Uterus (tissue), 4 donors: ENCODE data around the gene PREB. TPM values are rescaled to one million over a fixed set of nuclear protein-coding genes. Genes with fewer than 3 reads are reported as not detected.

Experiments used
- DNase-seq, 2 donors: peaks; one replicate each; pipeline ENCODE4 v3.0.0-alpha.2; 2019 to 2020
- H3K27ac ChIP-seq, 2 donors: fragments of 200-600 bp; sonication (generic); 1 replicate in 1 of 2; 2 replicates in 1 of 2; pipeline ENCODE4 v1.5.1; 2016 to 2018
- H3K27me3 ChIP-seq, 2 donors: fragments of 200-600 bp; sonication (generic); one replicate each; pipeline ENCODE4 v1.5.1; 2018 to 2019; ENCODE audit warnings: control low read depth in 1 of 2
- H3K36me3 ChIP-seq, 2 donors: fragments of 200-600 bp; sonication (generic); one replicate each; pipeline ENCODE4 v1.5.1; 2019; ENCODE audit warnings: control low read depth in 1 of 2
- H3K4me1 ChIP-seq, 2 donors: fragments of 200-600 bp; sonication (generic); one replicate each; pipeline ENCODE4 v1.5.1; 2018 to 2019; ENCODE audit warnings: control low read depth in 1 of 2
- H3K4me3 ChIP-seq, 2 donors: fragments of 200-600 bp; sonication (generic); 1 replicate in 1 of 2; 2 replicates in 1 of 2; pipeline ENCODE4 v1.5.1; 2018 to 2019; ENCODE audit warnings: mild to moderate bottlenecking in 1 of 2
- H3K9me3 ChIP-seq, 2 donors: fragments of 200-600 bp; sonication (generic); one replicate each; pipeline ENCODE4 v1.5.1; 2019; ENCODE audit warnings: control low read depth in 1 of 2
- POLR2A ChIP-seq, 2 donors: fragments of 450-650 bp; IDR thresholded peaks; one replicate each; pipeline ENCODE4 v1.6.1; 2016; ENCODE audit warnings: antibody characterized with exemption in 2 of 2, mild to moderate bottlenecking in 1 of 2, moderate library complexity in 1 of 2
- intact Hi-C: fragments of 100-400 bp; cut with DNase I; formaldehyde crosslinking; loops from one replicate; pipeline ENCODE4 v1.15.1; 2023; ENCODE audit warnings: low total_unique reads
- total RNA-seq, 4 donors: library from RNA; depleted of rRNA in 3 of 4; stranded (reverse); fragments of >200 nt in 3 of 4; gene quantifications; one replicate each; pipeline versions ENCODE4 v1.1.0 to v1.2.4, GENCODE V29; 2014 to 2023
- TF ChIP-seq, protein P1 (sequence below), 4 experiments: fragments of 200-600 bp in 2 of 4; fragments of 450-650 bp in 2 of 4; sonication (generic) in 2 of 4; IDR thresholded peaks; one replicate each; pipeline ENCODE4 v1.5.1; 2016 to 2019; ENCODE audit warnings: antibody characterized with exemption in 4 of 4, mild to moderate bottlenecking in 2 of 4, moderate library complexity in 1 of 4
- donor health status: DM: yes; HTN: yes; CAD: no.

Gene PREB
- 10 to 100 TPM; 37.7 to 91.0 (median 62.9) TPM for total RNA-seq

GRCh38 chr2:27133905-27134780 is at the start of gene PREB:
Gene PREB (minus strand): TSS chr2:27134636. CDS start chr2:27134421, 215 bp downstream.
- H3K4me3 ChIP-seq = peak within 1 kb of the TSS; percentile 83 to 99
- H3K27me3 ChIP-seq = no peaks in the 10 kb centered on the region
- intact Hi-C loops = loop anchor here (10.0 kb wide), 1 partner anchor 61 kb away; no protein-coding TSS in a partner anchor
- peak; percentile 95 to 98 for DNase-seq
- TF ChIP-seq, protein P1, sequence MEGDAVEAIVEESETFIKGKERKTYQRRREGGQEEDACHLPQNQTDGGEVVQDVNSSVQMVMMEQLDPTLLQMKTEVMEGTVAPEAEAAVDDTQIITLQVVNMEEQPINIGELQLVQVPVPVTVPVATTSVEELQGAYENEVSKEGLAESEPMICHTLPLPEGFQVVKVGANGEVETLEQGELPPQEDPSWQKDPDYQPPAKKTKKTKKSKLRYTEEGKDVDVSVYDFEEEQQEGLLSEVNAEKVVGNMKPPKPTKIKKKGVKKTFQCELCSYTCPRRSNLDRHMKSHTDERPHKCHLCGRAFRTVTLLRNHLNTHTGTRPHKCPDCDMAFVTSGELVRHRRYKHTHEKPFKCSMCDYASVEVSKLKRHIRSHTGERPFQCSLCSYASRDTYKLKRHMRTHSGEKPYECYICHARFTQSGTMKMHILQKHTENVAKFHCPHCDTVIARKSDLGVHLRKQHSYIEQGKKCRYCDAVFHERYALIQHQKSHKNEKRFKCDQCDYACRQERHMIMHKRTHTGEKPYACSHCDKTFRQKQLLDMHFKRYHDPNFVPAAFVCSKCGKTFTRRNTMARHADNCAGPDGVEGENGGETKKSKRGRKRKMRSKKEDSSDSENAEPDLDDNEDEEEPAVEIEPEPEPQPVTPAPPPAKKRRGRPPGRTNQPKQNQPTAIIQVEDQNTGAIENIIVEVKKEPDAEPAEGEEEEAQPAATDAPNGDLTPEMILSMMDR (IDR thresholded peaks at IDR 0.05) = peak; percentile 41 to 68 (median 42)
- peak; percentile 86 to 98 for TF ChIP-seq POLR2A (IDR thresholded peaks at IDR 0.05)
- peak within 1 kb of the TSS; percentile 89 to 96 for H3K27ac ChIP-seq
- H3K9me3 ChIP-seq = no peaks in the 10 kb centered on the region
- H3K4me1 ChIP-seq = peaks cover 0 to 12% of the 10 kb centered on the region in 2 donors
- H3K36me3 ChIP-seq = no peaks in the 10 kb centered on the region

GRCh38 chr2:27184115-27184514 is 49.7 kb upstream of the PREB start:
- Histone ChIP-seq H3K27me3 (no peaks in the 10 kb centered on the region), H3K27ac (peak overlapping the region; percentile 90 to 94), H3K36me3 (no peaks in the 10 kb centered on the region), H3K4me3 (no peak overlapping the region), H3K4me1 (peaks cover 0 to 7% of the 10 kb centered on the region in 2 donors), H3K9me3 (no peaks in the 10 kb centered on the region)
- peak; percentile 45 to 49 for DNase-seq
- intact Hi-C loops = no loop called here
- TF ChIP-seq POLR2A (IDR thresholded peaks at IDR 0.05) = no peak
- TF ChIP-seq, protein P1 (IDR thresholded peaks at IDR 0.05) = no peak

- Histone ChIP-seq H3K9me3 (no peaks in the 10 kb centered on the region), H3K27me3 (no peaks in the 10 kb centered on the region), H3K27ac (no peak overlapping the region), H3K36me3 (no peaks in the 10 kb centered on the region), H3K4me1 (peaks cover 0 to 7% of the 10 kb centered on the region in 2 donors), H3K4me3 (no peak overlapping the region)
- TF ChIP-seq, protein P1 (IDR thresholded peaks at IDR 0.05) = no peak
- TF ChIP-seq POLR2A (IDR thresholded peaks at IDR 0.05) = no peak
- no peak for DNase-seq
- intact Hi-C loops = no loop called here
Observed at GRCh38 chr2:27182346-27182745, 47.9 kb upstream of the PREB start.

DNA sequence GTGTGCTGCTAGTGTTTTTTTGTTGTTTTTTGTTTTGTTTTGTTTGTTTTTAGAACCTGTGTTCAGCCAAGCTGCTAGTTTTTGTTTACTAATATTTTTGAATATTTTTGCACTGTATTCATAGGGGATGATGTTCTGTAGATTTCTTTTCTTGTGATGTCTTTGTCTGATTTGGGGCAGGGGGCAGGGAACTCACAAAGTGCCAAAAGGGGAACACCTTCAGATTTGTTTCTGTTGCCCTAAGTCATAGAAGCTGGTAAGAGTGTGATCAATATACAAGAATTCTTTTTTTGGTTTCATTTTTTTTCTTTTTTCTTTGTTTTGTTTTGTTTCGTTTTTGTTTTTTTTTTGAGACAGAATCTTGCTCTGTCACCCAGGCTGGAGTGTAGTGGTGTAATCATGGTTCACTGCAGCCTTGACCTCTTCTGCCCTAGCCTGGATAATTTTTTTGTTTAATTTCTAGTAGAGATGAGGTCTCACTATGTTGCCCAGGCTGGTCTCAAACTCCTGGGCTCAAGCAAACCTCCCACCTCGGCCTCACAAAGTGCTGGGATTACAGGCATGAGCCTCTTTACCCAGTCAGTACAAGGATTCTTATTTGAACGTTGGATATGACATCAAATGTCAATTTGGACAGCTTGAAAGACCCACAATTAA is 45.0 kb upstream of the PREB start:
- H3K36me3 ChIP-seq = no peaks in the 10 kb centered on the region
- no peaks in the 10 kb centered on the region for H3K4me1 ChIP-seq
- H3K9me3 ChIP-seq = no peaks in the 10 kb centered on the region
- DNase-seq = no peak
- intact Hi-C loops = no loop called here
- H3K4me3 ChIP-seq = no peak overlapping the region
- H3K27me3 ChIP-seq = no peaks in the 10 kb centered on the region
- TF ChIP-seq, protein P1 (IDR thresholded peaks at IDR 0.05) = no peak
- TF ChIP-seq POLR2A (IDR thresholded peaks at IDR 0.05) = no peak
- H3K27ac ChIP-seq = no peak overlapping the region

DNA sequence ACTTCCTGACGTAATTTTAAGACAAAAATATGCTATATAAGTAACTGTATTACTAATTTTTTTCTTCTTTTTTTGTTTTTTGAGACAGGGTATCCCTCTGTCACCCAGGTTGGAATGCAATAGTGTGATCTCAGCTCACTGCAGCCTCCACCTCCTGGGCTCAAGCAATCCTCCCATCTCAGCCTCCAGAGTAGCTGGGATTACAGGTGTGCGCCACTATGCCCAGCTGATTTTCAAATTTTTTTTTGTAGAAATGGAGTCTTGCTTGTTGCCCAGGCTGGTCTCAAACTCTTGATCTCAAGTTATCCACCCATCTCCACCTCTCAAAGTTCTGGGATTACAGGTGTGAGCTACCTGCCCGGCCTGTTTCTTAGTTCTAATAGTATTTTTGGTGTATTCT is 44.0 kb upstream of the PREB start:
- H3K27ac ChIP-seq = no peak overlapping the region
- intact Hi-C loops = no loop called here
- no peak for DNase-seq
- H3K36me3 ChIP-seq = no peaks in the 10 kb centered on the region
- TF ChIP-seq, protein P1 (IDR thresholded peaks at IDR 0.05) = no peak
- no peak for TF ChIP-seq POLR2A (IDR thresholded peaks at IDR 0.05)
- H3K27me3 ChIP-seq = no peaks in the 10 kb centered on the region
- H3K4me1 ChIP-seq = no peaks in the 10 kb centered on the region
- no peak overlapping the region for H3K4me3 ChIP-seq
- no peaks in the 10 kb centered on the region for H3K9me3 ChIP-seq
